AG09309 (cell line): ENCODE results near the gene UGT1A5.

Experiments
- DNase-seq: peaks from one replicate; pipeline ENCODE4 v3.0.0-alpha.2; 2010; ENCODE audit warnings: low read depth
- H3K4me3 ChIP-seq: 2 replicates; pipeline ENCODE4 v1.5.1; 2011; ENCODE audit warnings: mild to moderate bottlenecking, low read depth, low read length, moderate library complexity; ENCODE audit not compliant: control insufficient read depth
- CTCF ChIP-seq: IDR thresholded peaks from 2 replicates; pipeline ENCODE4 v1.5.1; 2011; ENCODE audit warnings: mild to moderate bottlenecking, low read depth, low read length, inconsistent platforms; ENCODE audit not compliant: insufficient read depth, control insufficient read depth; ENCODE audit errors: missing control alignments

UGT1A5 gene

GRCh38 chr2:233821709-233822100, 109.0 kb downstream of the UGT1A5 start:
- H3K4me3 ChIP-seq: no peak overlapping the region
- DNase-seq: no peak
- TF ChIP-seq CTCF: no peak

GRCh38 chr2:233822101-233822771, 109.5 kb downstream of the UGT1A5 start:
- no peak for TF ChIP-seq CTCF
- H3K4me3 ChIP-seq: no peak overlapping the region

More at GRCh38 chr2:233822101-233822771, 109.5 kb downstream of the UGT1A5 start:
- no peak for DNase-seq
